Peyer's patch (tissue), 4 donors: ENCODE data around the gene SCGB1C1.

ENCODE experiments used
- POLR2A ChIP-seq, 2 donors: fragments of 450-650 bp; IDR thresholded peaks; one replicate each; pipeline ENCODE4 v1.5.1; 2017; ENCODE audit warnings: antibody characterized with exemption in 2 of 2, mild to moderate bottlenecking in 2 of 2, moderate library complexity in 2 of 2
- TF ChIP-seq, protein P1 (sequence below), 6 experiments: fragments of 450-650 bp in 4 of 6; fragments of 200-600 bp in 2 of 6; sonication (generic) in 1 of 6; IDR thresholded peaks; one replicate each; pipeline ENCODE4 v1.5.1; 2017 to 2019; ENCODE audit warnings: antibody characterized with exemption in 6 of 6, mild to moderate bottlenecking in 3 of 6, moderate library complexity in 1 of 6

DNA sequence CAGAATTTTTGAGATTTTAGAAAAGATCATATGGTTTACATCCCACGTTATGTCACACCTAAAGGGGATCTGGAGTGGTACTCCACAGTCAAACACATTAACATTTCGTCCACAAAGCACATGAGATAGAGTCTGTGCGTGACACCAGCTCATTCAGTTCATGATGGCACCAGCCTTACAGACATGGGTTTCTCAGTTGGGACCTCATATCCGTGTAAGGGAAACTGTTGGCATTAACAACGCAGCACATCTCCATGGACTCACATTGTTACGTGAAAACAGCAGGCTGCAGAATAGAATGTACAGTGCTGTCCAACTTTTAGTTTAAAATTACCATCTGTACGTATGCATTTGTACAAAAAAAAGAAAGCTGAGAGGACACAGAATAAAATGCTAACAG lies 28.7 kb downstream of the SCGB1C1 start:
- TF ChIP-seq, protein P1, sequence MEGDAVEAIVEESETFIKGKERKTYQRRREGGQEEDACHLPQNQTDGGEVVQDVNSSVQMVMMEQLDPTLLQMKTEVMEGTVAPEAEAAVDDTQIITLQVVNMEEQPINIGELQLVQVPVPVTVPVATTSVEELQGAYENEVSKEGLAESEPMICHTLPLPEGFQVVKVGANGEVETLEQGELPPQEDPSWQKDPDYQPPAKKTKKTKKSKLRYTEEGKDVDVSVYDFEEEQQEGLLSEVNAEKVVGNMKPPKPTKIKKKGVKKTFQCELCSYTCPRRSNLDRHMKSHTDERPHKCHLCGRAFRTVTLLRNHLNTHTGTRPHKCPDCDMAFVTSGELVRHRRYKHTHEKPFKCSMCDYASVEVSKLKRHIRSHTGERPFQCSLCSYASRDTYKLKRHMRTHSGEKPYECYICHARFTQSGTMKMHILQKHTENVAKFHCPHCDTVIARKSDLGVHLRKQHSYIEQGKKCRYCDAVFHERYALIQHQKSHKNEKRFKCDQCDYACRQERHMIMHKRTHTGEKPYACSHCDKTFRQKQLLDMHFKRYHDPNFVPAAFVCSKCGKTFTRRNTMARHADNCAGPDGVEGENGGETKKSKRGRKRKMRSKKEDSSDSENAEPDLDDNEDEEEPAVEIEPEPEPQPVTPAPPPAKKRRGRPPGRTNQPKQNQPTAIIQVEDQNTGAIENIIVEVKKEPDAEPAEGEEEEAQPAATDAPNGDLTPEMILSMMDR (IDR thresholded peaks at IDR 0.05): no peak
- no peak for TF ChIP-seq POLR2A (IDR thresholded peaks at IDR 0.05)
